Calu3 (cell line): Measurements from ENCODE around the gene SPATA7. TPM values are rescaled to one million over a fixed set of nuclear protein-coding genes. Genes with fewer than 3 reads are reported as not detected.

ENCODE experiments used
- BruUV-seq: library from RNA; stranded (reverse); fragments of 400-500 nt; replicated peaks from 2 replicates; lab custom pipeline; 2021; lab: Mats Ljungman, UMichigan
- CTCF ChIA-PET: fragments of 300-600 bp; sonication (Branson Sonifier 250); formaldehyde crosslinking; loops from one replicate; lab custom pipeline; 2022; ENCODE audit warnings: antibody characterized with exemption; lab: Charles Lee
- DNase-seq: peaks from one replicate; pipeline ENCODE4 v3.0.0; 2022
- H3K27ac Mint-ChIP-seq: one replicate; pipeline ENCODE4 v1.8.0; 2022; ENCODE audit warnings: mixed read lengths; ENCODE audit not compliant: unreplicated experiment
- H3K27me3 Mint-ChIP-seq: one replicate; pipeline ENCODE4 v1.8.0; 2022; ENCODE audit warnings: mixed read lengths; ENCODE audit not compliant: unreplicated experiment
- H3K36me3 Mint-ChIP-seq: one replicate; pipeline ENCODE4 v1.8.0; 2022; ENCODE audit warnings: mild to moderate bottlenecking, moderate library complexity, mixed read lengths; ENCODE audit not compliant: insufficient read depth, unreplicated experiment
- H3K4me1 Mint-ChIP-seq: one replicate; pipeline ENCODE4 v1.8.0; 2022; ENCODE audit warnings: mild to moderate bottlenecking, low read depth, mixed read lengths; ENCODE audit not compliant: unreplicated experiment
- H3K4me3 Mint-ChIP-seq: one replicate; pipeline ENCODE4 v1.8.0; 2022; ENCODE audit warnings: mild to moderate bottlenecking, low read depth, moderate library complexity, mixed read lengths; ENCODE audit not compliant: unreplicated experiment
- H3K9me3 Mint-ChIP-seq: one replicate; pipeline ENCODE4 v1.8.0; 2022; ENCODE audit warnings: low read depth, mixed read lengths; ENCODE audit not compliant: unreplicated experiment
- CTCF ChIP-seq: fragments of 200-600 bp; IDR thresholded peaks from one replicate; pipeline ENCODE4 v1.8.0; 2022; ENCODE audit warnings: antibody characterized with exemption; ENCODE audit not compliant: unreplicated experiment
- intact Hi-C: fragments of 100-400 bp; cut with micrococcal nuclease; formaldehyde crosslinking; loops from one replicate; pipeline ENCODE4 v1.10.0; 2022; ENCODE audit not compliant: unreplicated experiment
- total RNA-seq: library from RNA; stranded (reverse); gene quantifications from 2 replicates; pipeline ENCODE4 v1.2.3, GENCODE V29; 2022

Gene SPATA7
- total RNA-seq, 1 experiment from 2014 or later, result 8.1 TPM

DNA sequence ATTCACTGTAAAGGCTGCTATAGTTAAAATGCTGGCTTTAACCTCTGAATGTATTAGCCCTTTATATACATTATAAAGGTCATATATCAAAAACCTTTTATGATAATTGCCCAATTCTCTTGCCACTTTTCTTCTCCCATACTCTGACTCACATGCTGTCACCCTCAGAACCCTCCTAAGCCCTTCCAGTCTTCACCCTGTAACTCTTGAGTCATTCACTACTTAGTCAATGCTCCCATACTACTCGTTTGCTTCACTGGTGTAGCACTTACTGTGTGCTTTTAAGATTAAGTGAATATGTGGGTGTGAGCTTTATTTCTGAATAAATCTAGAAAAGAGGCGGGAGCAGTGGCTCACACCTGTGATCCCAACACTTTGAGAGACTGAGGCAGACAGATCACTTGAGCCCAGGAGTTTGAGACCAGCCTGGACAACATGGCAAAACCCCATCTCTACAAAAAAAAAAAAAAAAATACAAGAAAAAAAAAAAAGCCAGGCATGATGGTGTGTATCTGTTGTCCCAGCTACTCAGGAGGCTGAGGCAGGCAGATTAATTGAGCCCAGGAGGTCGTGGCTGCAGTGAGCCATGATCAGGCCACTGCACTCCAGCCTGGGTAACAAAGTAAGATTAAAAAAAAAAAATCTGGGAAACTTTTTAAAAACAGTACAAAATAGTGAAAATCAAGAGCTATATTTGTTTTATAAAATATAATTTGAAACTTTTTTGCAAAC lies 37.6 kb downstream of the SPATA7 start:
- TF ChIP-seq CTCF, result no peak
- no peaks in the 10 kb centered on the region for H3K4me1 Mint-ChIP-seq
- H3K27me3 Mint-ChIP-seq, result no peaks in the 10 kb centered on the region
- no peaks in the 10 kb centered on the region for H3K36me3 Mint-ChIP-seq
- DNase-seq, result no peak
- no peak overlapping the region for H3K4me3 Mint-ChIP-seq
- CTCF ChIA-PET, result interaction anchor here (0.6 to 0.7 kb wide), 2 partner anchors 136 to 607 kb away, joined by 4 to 5 read pairs; no protein-coding TSS in a partner anchor
- intact Hi-C loops, result no loop called here
- no peak overlapping the region for H3K27ac Mint-ChIP-seq
- BruUV-seq, result no TSS peak
- peaks cover 1% of the 10 kb centered on the region for H3K9me3 Mint-ChIP-seq

DNA sequence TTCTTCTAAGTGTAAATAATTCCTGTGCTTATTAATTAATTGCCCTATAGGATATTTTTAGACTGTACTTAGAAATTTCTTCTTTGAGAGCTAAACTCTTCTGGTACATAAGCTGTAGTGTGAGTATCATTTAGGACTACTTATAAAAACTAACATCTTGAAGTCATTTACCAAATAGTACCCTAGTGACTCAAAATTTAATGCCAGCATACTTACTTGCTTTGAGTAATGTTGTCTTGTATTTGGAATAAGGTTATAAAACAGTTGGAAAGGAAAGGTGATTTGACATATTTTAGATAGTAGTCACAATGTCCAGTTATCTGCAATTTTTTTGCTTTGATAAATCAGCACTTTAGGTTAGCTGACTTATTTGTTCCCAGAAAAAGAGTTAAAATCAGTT lies 39.1 kb downstream of the SPATA7 start:
- CTCF ChIA-PET, result no interaction called here
- H3K27ac Mint-ChIP-seq, result no peak overlapping the region
- DNase-seq, result no peak
- no peaks in the 10 kb centered on the region for H3K9me3 Mint-ChIP-seq
- TF ChIP-seq CTCF, result no peak
- H3K4me1 Mint-ChIP-seq, result no peaks in the 10 kb centered on the region
- H3K36me3 Mint-ChIP-seq, result no peaks in the 10 kb centered on the region
- no peaks in the 10 kb centered on the region for H3K27me3 Mint-ChIP-seq
- intact Hi-C loops, result no loop called here
- BruUV-seq, result no TSS peak
- H3K4me3 Mint-ChIP-seq, result no peak overlapping the region

DNA sequence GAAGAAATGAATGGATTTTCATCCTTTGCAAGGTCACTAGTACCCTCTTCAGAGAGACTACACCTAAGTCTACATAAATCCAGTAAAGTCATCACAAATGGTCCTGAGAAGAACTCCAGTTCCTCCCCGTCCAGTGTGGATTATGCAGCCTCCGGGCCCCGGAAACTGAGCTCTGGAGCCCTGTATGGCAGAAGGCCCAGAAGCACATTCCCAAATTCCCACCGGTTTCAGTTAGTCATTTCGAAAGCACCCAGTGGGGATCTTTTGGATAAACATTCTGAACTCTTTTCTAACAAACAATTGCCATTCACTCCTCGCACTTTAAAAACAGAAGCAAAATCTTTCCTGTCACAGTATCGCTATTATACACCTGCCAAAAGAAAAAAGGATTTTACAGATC lies 40.8 kb downstream of the SPATA7 start:
- no peaks in the 10 kb centered on the region for H3K9me3 Mint-ChIP-seq
- no TSS peak for BruUV-seq
- H3K27ac Mint-ChIP-seq, result no peak overlapping the region
- H3K4me1 Mint-ChIP-seq, result no peaks in the 10 kb centered on the region
- H3K4me3 Mint-ChIP-seq, result no peak overlapping the region
- no peak for TF ChIP-seq CTCF
- no peak for DNase-seq
- H3K27me3 Mint-ChIP-seq, result no peaks in the 10 kb centered on the region
- intact Hi-C loops, result no loop called here
- no peaks in the 10 kb centered on the region for H3K36me3 Mint-ChIP-seq
- CTCF ChIA-PET, result no interaction called here

GRCh38 chr14:88430976-88431375 lies 45.5 kb downstream of the SPATA7 start:
- no peak for TF ChIP-seq CTCF
- H3K4me1 Mint-ChIP-seq, result no peaks in the 10 kb centered on the region
- DNase-seq, result no peak
- intact Hi-C loops, result no loop called here
- CTCF ChIA-PET, result no interaction called here
- no peak overlapping the region for H3K4me3 Mint-ChIP-seq
- no peaks in the 10 kb centered on the region for H3K36me3 Mint-ChIP-seq
- no peaks in the 10 kb centered on the region for H3K9me3 Mint-ChIP-seq
- no peak overlapping the region for H3K27ac Mint-ChIP-seq
- no peaks in the 10 kb centered on the region for H3K27me3 Mint-ChIP-seq
- BruUV-seq, result no TSS peak
